ENCODE measurements around the gene RGS2. TPM values are rescaled to one million over a fixed set of nuclear protein-coding genes. Genes with fewer than 3 reads are reported as not detected.

RGS2 gene
- total and polyA plus RNA-seq, 9 of the 15 experiments (the other 6 are each of a cell fraction or from before 2014, with no cell fraction given) = 2.5 to 5.4 (median 3.8) TPM

DNA sequence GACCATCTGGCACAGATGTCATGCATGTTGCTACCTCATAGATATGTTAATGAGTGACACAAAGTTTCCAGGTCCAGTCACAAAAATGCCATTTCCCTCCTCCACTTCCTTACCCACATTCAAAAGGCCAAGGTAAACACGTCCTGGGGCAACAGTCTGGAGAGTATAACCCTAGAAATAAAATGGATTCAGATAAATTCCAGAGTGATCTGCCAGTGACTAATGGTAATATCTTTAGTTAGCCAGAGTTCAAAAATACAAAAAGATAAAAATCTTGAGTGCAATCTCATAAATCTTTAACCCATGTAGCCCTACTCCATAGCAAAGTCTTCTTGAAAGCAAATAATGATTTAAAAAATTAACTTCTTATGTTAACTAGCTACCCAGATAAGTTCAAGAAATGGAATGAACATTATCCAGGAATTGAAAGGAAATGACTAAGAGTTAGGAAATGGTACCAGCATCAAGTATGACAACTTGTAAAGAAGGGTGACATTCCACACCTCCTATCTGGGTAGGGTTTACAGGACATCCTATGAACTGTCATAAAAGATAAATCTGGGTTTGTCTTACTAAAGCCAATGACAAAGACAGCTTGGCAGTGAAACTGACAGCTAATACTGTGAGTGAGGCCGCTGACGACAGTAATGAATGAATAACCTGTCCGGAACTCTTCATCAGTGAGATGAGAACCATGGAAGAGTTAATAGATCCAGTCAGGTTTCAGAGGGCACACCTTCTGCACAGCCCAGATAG lies 18.1 kb downstream of the RGS2 start:
- WGBS (ENCODE audit: insufficient coverage, low coverage, missing lambda C conversion rate) = 0% methylated on average over 4 of the region's 4 CpGs
- Histone ChIP-seq H3K4me3 (no peak overlapping the region), H3K27me3 (ENCODE audit: control insufficient read depth in 2 of 2, insufficient read depth in 2 of 2, low read length in 2 of 2) (peaks cover 0 to 4% of the 10 kb centered on the region in 2 experiments; a peak in 2 of 5 replicates), H4K20me1 (replicated peaks; ENCODE audit: control insufficient read depth, insufficient read depth, low read length) (no peaks in the 10 kb centered on the region), H3K9ac (ENCODE audit: insufficient read depth in 1 of 2, low read depth in 2 of 2, low read length in 2 of 2) (no peak overlapping the region), H3K9me3 (replicated peaks; ENCODE audit: control insufficient read depth, insufficient read depth, low read depth, low read length) (no peaks in the 10 kb centered on the region), H3K79me2 (ENCODE audit: control insufficient read depth, insufficient read depth, low read length) (no peaks in the 10 kb centered on the region), H3K4me1 (replicated peaks in 1 of 2; ENCODE audit: control insufficient read depth in 2 of 2, insufficient read depth in 2 of 2, low read length in 2 of 2) (no peaks in the 10 kb centered on the region), H3K4me2 (ENCODE audit: insufficient read depth, low read length) (no peak overlapping the region), H3K9me1 (ENCODE audit: control insufficient read depth, insufficient read depth, low read length) (no peaks in the 10 kb centered on the region), H2AFZ (ENCODE audit: low read depth, low read length) (no peak overlapping the region), H3K36me3 (ENCODE audit: control insufficient read depth, insufficient read depth, low read length) (no peaks in the 10 kb centered on the region), H3K27ac (ENCODE audit: extremely low read depth, low read depth, low read length) (no peak overlapping the region)
- intact Hi-C loops (cut with micrococcal nuclease) = no loop called here
- TF ChIP-seq CXXC5 (CRISPR knock-in tag; IDR thresholded peaks at IDR 0.05) = no peak
- BruUV-seq (replicated peaks) = no TSS peak
- ChIA-PET CTCF (ENCODE audit: low intra/inter-chr PET ratio) (no interaction called here), POLR2A (no interaction called here)
- DNase-seq (ENCODE audit: extremely low read depth in 1 of 4, low spot score in 3 of 4) (no peak), FAIRE-seq (no peak), ATAC-seq (no peak)
- in situ Hi-C loops (cut with MboI) = no loop called here

DNA sequence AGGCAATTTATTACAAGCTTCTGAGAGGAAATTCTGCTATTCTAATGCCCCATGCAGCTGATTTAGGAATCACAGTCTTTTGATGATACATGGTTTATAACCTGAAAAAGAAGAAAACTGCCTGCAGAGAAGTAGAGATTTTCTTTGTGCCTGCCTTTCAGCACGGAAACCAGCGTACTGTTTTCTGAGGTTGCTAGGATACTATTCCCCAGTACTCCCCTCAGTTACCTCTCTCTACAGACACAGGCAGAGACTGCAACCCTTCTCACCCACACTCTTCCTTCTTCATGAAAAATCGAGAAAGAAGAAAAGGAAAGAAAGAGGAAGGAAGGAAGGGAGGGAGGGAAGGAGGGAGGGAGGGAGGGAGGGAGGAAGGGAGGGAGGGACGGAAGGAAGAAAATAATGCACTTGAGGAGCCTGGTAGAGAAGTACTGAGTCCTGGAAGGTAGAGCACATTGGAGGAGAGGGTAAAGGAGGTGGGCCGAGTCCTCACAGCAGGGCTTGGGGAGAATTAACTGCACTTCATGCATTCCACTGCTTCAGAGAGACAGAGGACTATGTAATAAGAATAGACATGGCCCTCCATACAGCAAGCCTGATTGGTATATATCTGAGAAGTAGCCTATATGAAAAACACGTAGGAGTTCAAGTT lies 21.9 kb downstream of the RGS2 start:
- no peak overlapping the region for H3K4me3 ChIP-seq
- H3K9me1 ChIP-seq (ENCODE audit: control insufficient read depth, insufficient read depth, low read length) = no peaks in the 10 kb centered on the region
- no peaks in the 10 kb centered on the region for H3K36me3 ChIP-seq (ENCODE audit: control insufficient read depth, insufficient read depth, low read length)
- no peak overlapping the region for H3K4me2 ChIP-seq (ENCODE audit: insufficient read depth, low read length)
- DNase-seq (ENCODE audit: extremely low read depth in 1 of 4, low spot score in 3 of 4) = no peak
- H3K4me1 ChIP-seq (replicated peaks in 1 of 2; ENCODE audit: control insufficient read depth in 2 of 2, insufficient read depth in 2 of 2, low read length in 2 of 2) = no peaks in the 10 kb centered on the region
- no peak overlapping the region for H2AFZ ChIP-seq (ENCODE audit: low read depth, low read length)
- no peak; the same call in 2 of the 3 replicates for ATAC-seq
- ChIA-PET POLR2A (interaction anchor here (1.7 kb wide), 1 partner anchor 12 kb away, joined by 4 read pairs; no protein-coding TSS in a partner anchor), CTCF (ENCODE audit: low intra/inter-chr PET ratio) (no interaction called here)
- H4K20me1 ChIP-seq (replicated peaks; ENCODE audit: control insufficient read depth, insufficient read depth, low read length) = no peaks in the 10 kb centered on the region
- no peak for FAIRE-seq
- no peak overlapping the region for H3K27ac ChIP-seq (ENCODE audit: extremely low read depth, low read depth, low read length)
- no peaks in the 10 kb centered on the region for H3K27me3 ChIP-seq (ENCODE audit: control insufficient read depth in 2 of 2, insufficient read depth in 2 of 2, low read length in 2 of 2)
- H3K9ac ChIP-seq (ENCODE audit: insufficient read depth in 1 of 2, low read depth in 2 of 2, low read length in 2 of 2) = no peak overlapping the region
- no peaks in the 10 kb centered on the region for H3K79me2 ChIP-seq (ENCODE audit: control insufficient read depth, insufficient read depth, low read length)
- in situ Hi-C loops (cut with MboI) (no loop called here), intact Hi-C loops (cut with micrococcal nuclease) (no loop called here)
- WGBS (ENCODE audit: insufficient coverage, low coverage, missing lambda C conversion rate) = 0% methylated on average over 5 of the region's 6 CpGs
- no peak for TF ChIP-seq NELFE (IDR thresholded peaks at IDR 0.05; ENCODE audit: insufficient read depth, insufficient read length)
- no peak for TF ChIP-seq SAP30 (IDR thresholded peaks at IDR 0.05; ENCODE audit: borderline replicate concordance, insufficient read depth, low read depth, low read length, poor library complexity, severe bottlenecking)
- no peak for TF ChIP-seq ZNF143 (CRISPR knock-in tag; IDR thresholded peaks at IDR 0.05)
- TF ChIP-seq, protein P1, sequence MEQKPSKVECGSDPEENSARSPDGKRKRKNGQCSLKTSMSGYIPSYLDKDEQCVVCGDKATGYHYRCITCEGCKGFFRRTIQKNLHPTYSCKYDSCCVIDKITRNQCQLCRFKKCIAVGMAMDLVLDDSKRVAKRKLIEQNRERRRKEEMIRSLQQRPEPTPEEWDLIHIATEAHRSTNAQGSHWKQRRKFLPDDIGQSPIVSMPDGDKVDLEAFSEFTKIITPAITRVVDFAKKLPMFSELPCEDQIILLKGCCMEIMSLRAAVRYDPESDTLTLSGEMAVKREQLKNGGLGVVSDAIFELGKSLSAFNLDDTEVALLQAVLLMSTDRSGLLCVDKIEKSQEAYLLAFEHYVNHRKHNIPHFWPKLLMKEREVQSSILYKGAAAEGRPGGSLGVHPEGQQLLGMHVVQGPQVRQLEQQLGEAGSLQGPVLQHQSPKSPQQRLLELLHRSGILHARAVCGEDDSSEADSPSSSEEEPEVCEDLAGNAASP (IDR thresholded peaks at IDR 0.05) = no peak
- no peak for TF ChIP-seq RBM34 (IDR thresholded peaks at IDR 0.05; ENCODE audit: borderline replicate concordance, insufficient read depth, low read length)
- TF ChIP-seq FOS (IDR thresholded peaks at IDR 0.05; ENCODE audit: extremely low read depth, insufficient read length) = no peak
- TF ChIP-seq ZNF589 (CRISPR knock-in tag; IDR thresholded peaks at IDR 0.05; ENCODE audit: low read depth) = no peak
- TF ChIP-seq, protein P2, sequence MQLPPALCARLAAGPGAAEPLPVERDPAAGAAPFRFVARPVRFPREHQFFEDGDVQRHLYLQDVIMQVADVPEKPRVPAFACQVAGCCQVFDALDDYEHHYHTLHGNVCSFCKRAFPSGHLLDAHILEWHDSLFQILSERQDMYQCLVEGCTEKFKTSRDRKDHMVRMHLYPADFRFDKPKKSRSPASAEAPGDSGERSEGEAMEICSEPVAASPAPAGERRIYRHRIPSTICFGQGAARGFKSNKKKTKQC (CRISPR knock-in tag; IDR thresholded peaks at IDR 0.05) = no peak
- TF ChIP-seq ESRRA (IDR thresholded peaks at IDR 0.05; ENCODE audit: borderline replicate concordance, low read depth) = no peak
- no peaks in the 10 kb centered on the region for H3K9me3 ChIP-seq (replicated peaks; ENCODE audit: control insufficient read depth, insufficient read depth, low read depth, low read length)
- no TSS peak for BruUV-seq (replicated peaks)
